HUES64 (cell line): ENCODE measurements around the gene ULK3.

ENCODE experiments used
- H3K27ac ChIP-seq: 2 replicates; pipeline ENCODE4 v1.7.0; 2013; ENCODE audit warnings: low read depth, low read length, inconsistent platforms
- H3K27me3 ChIP-seq: 2 replicates; pipeline ENCODE4 v1.6.1; 2013; ENCODE audit warnings: mild to moderate bottlenecking, low read length; ENCODE audit not compliant: insufficient read depth
- H3K36me3 ChIP-seq: 2 replicates; pipeline ENCODE4 v1.6.1; 2013; ENCODE audit warnings: mild to moderate bottlenecking, low read length; ENCODE audit not compliant: insufficient read depth
- H3K4me1 ChIP-seq: 2 replicates; pipeline ENCODE4 v1.6.1; 2013; ENCODE audit warnings: mild to moderate bottlenecking, low read length, moderate library complexity; ENCODE audit not compliant: insufficient read depth
- H3K4me3 ChIP-seq: 2 replicates; pipeline ENCODE4 v1.5.1; 2013; ENCODE audit warnings: mild to moderate bottlenecking, low read length, moderate library complexity
- H3K9ac ChIP-seq: 2 replicates; pipeline ENCODE4 v1.6.1; 2013; ENCODE audit warnings: mild to moderate bottlenecking, low read depth, low read length
- H3K9me3 ChIP-seq: 2 replicates; pipeline ENCODE4 v1.6.1; 2013; ENCODE audit warnings: low read depth, low read length; ENCODE audit not compliant: insufficient read depth
- WGBS: fragments of 150-250, 120-280 bp; methylation state at CpG from one replicate; pipeline ENCODE4 v1.1.7; 2013; ENCODE audit warnings: missing lambda C conversion rate; 5-methylcytosine and 5-hydroxymethylcytosine counted together

Gene ULK3

GRCh38 chr15:74840851-74841775 is 1.8 kb downstream of the ULK3 start:
- 92% methylated on average over 9 of the region's 9 CpGs for WGBS

GRCh38 chr15:74839526-74840395 is 3.2 kb downstream of the ULK3 start:
- Histone ChIP-seq H3K9me3 (no peaks in the 10 kb centered on the region), H3K4me3 (no peak overlapping the region), H3K36me3 (peaks cover 15% of the 10 kb centered on the region; the same call in 1 of the 2 replicates), H3K27me3 (no peaks in the 10 kb centered on the region), H3K4me1 (peaks cover 19% of the 10 kb centered on the region; the same call in 1 of the 2 replicates), H3K27ac (no peak overlapping the region), H3K9ac (no peak overlapping the region; the same call in 1 of the 2 replicates)
- WGBS, result 86% methylated on average over 31 of the region's 31 CpGs

More at GRCh38 chr15:74840851-74841775, 1.8 kb downstream of the ULK3 start:
- Histone ChIP-seq H3K27me3 (no peaks in the 10 kb centered on the region), H3K36me3 (peaks cover 15% of the 10 kb centered on the region; the same call in 1 of the 2 replicates), H3K4me3 (no peak overlapping the region), H3K9me3 (no peaks in the 10 kb centered on the region), H3K9ac (no peak overlapping the region), H3K4me1 (peaks cover 19% of the 10 kb centered on the region; the same call in 1 of the 2 replicates), H3K27ac (no peak overlapping the region)

GRCh38 chr15:74838746-74839525 is 4.0 kb downstream of the ULK3 start:
- 92% methylated on average over 11 of the region's 11 CpGs for WGBS
- H3K9me3 ChIP-seq, result no peaks in the 10 kb centered on the region
- H3K27ac ChIP-seq, result no peak overlapping the region
- no peaks in the 10 kb centered on the region for H3K27me3 ChIP-seq
- no peak overlapping the region for H3K9ac ChIP-seq
- peaks cover 14% of the 10 kb centered on the region; the same call in 1 of the 2 replicates for H3K4me1 ChIP-seq
- H3K4me3 ChIP-seq, result no peak overlapping the region
- H3K36me3 ChIP-seq, result peaks cover 11% of the 10 kb centered on the region; the same call in 1 of the 2 replicates

GRCh38 chr15:74838137-74838516 is 4.8 kb downstream of the ULK3 start:
- Histone ChIP-seq H3K36me3 (peaks cover 11% of the 10 kb centered on the region; the same call in 1 of the 2 replicates), H3K27me3 (no peaks in the 10 kb centered on the region), H3K9me3 (no peaks in the 10 kb centered on the region), H3K4me1 (peaks cover 7% of the 10 kb centered on the region; the same call in 1 of the 2 replicates), H3K9ac (no peak overlapping the region), H3K27ac (no peak overlapping the region), H3K4me3 (no peak overlapping the region)
- WGBS, result 95% methylated on average over 10 of the region's 10 CpGs

GRCh38 chr15:74837482-74838136 is 5.3 kb downstream of the ULK3 start:
- 90% methylated on average over 14 of the region's 15 CpGs for WGBS
- H3K36me3 ChIP-seq, result peaks cover 11% of the 10 kb centered on the region; the same call in 1 of the 2 replicates
- no peak overlapping the region for H3K9ac ChIP-seq
- H3K27me3 ChIP-seq, result no peaks in the 10 kb centered on the region
- no peak overlapping the region for H3K4me3 ChIP-seq
- H3K4me1 ChIP-seq, result peaks cover 7% of the 10 kb centered on the region; the same call in 1 of the 2 replicates
- no peak overlapping the region for H3K27ac ChIP-seq
- no peaks in the 10 kb centered on the region for H3K9me3 ChIP-seq

- H3K9me3 ChIP-seq, result no peaks in the 10 kb centered on the region
- no peaks in the 10 kb centered on the region for H3K27me3 ChIP-seq
- H3K27ac ChIP-seq, result no peak overlapping the region
- 95% methylated on average over 7 of the region's 7 CpGs for WGBS
- H3K4me1 ChIP-seq, result peaks cover 3% of the 10 kb centered on the region; the same call in 1 of the 2 replicates
- H3K36me3 ChIP-seq, result peaks cover 11% of the 10 kb centered on the region; the same call in 1 of the 2 replicates
- no peak overlapping the region for H3K9ac ChIP-seq
- H3K4me3 ChIP-seq, result no peak overlapping the region
Measured at GRCh38 chr15:74836846-74837245, 6.1 kb downstream of the ULK3 start.

- Histone ChIP-seq H3K36me3 (peaks cover 6% of the 10 kb centered on the region; the same call in 1 of the 2 replicates), H3K27ac (no peak overlapping the region), H3K4me1 (no peaks in the 10 kb centered on the region), H3K4me3 (no peak overlapping the region), H3K9ac (no peak overlapping the region), H3K9me3 (no peaks in the 10 kb centered on the region), H3K27me3 (no peaks in the 10 kb centered on the region)
- WGBS, result 46% methylated on average over 5 of the region's 5 CpGs
Measured at GRCh38 chr15:74835312-74835823, 7.6 kb downstream of the ULK3 start.

GRCh38 chr15:74833376-74834107 is 9.4 kb downstream of the ULK3 start:
- Histone ChIP-seq H3K9ac (no peak overlapping the region), H3K4me1 (no peaks in the 10 kb centered on the region), H3K27me3 (peaks cover under 1% of the 10 kb centered on the region; the same call in 1 of the 2 replicates), H3K27ac (no peak overlapping the region), H3K9me3 (no peaks in the 10 kb centered on the region), H3K4me3 (no peak overlapping the region), H3K36me3 (peaks cover 6% of the 10 kb centered on the region; the same call in 1 of the 2 replicates)
- 93% methylated on average over 12 of the region's 12 CpGs for WGBS

GRCh38 chr15:74832826-74833225 is 10.1 kb downstream of the ULK3 start:
- WGBS, result 87% methylated on average over 4 of the region's 4 CpGs

More at GRCh38 chr15:74832826-74833225, 10.1 kb downstream of the ULK3 start:
- Histone ChIP-seq H3K9me3 (no peaks in the 10 kb centered on the region), H3K4me3 (no peak overlapping the region), H3K9ac (no peak overlapping the region), H3K4me1 (no peaks in the 10 kb centered on the region), H3K36me3 (peaks cover 6% of the 10 kb centered on the region; the same call in 1 of the 2 replicates), H3K27me3 (peaks cover 8% of the 10 kb centered on the region), H3K27ac (no peak overlapping the region)
